ENCODE measurements around the gene CNTN5. TPM values are rescaled to one million over a fixed set of nuclear protein-coding genes. Genes with fewer than 3 reads are reported as not detected.

Gene CNTN5
- total RNA-seq, 1 donor: not detected

DNA sequence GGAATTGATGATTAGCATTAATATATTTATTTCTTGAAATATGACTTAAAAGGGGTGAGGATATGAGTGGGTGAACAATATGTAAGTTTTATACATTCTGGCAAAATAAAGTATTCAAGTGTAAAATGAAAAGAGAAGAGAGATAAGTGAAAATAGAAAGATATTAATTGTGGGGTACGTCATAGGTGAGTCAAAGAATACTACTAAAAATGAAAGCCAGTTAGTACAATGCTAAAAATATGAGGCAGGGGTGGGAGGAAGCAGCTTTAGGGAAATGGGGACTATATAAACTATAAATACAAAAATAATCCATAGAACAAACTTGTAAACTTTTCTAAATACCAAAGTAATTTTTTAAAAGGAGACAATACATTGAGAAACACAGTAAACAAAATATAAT, 661.4 kb downstream of the CNTN5 start:
- Histone ChIP-seq H3K27me3 (ENCODE audit: insufficient read depth, low read length) (no peaks in the 10 kb centered on the region), H3K9me3 (ENCODE audit: low read depth, low read length) (no peaks in the 10 kb centered on the region), H3K4me1 (ENCODE audit: insufficient read depth, low read length) (no peaks in the 10 kb centered on the region), H3K4me3 (ENCODE audit: low read length) (no peak overlapping the region)

DNA sequence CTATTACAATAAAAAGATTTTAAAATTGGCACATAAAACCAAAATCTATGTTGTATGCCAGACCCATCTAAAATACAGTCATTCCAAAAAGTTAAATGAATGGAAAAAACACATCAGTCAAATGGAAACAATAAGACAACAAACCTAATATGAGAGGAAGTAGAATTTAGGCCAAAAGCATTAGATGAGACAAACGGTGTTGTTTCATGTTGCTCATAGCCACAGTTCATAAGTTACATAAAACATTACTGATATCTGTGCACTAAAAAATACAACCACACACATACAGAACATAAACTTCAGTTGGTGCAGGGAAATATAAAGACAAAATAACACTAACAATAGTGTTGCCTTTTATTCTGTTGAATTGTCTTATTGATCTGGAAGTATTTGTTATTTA, 661.9 kb downstream of the CNTN5 start:
- no peaks in the 10 kb centered on the region for H3K9me3 ChIP-seq (ENCODE audit: low read depth, low read length)
- H3K27me3 ChIP-seq (ENCODE audit: insufficient read depth, low read length): no peaks in the 10 kb centered on the region
- no peak overlapping the region for H3K4me3 ChIP-seq (ENCODE audit: low read length)
- no peaks in the 10 kb centered on the region for H3K4me1 ChIP-seq (ENCODE audit: insufficient read depth, low read length)

DNA sequence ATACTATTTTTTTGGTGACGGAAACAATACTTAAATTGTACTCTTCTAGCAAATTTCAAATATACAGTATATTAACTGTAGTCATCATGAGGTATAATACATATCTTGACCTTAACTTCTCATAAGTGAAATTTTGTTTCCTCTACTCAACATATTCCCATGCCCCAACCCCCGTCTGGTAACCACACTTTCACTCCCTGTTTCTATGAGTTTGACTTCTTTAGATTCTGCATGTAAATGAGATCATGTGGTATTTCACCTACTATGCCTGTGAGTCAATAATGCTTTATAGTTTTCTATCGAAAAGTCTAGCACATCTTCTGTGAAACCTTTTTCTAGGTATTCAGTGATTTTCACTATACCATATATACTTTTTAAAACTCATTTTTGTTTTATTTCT, 663.2 kb downstream of the CNTN5 start:
- Histone ChIP-seq H3K4me1 (ENCODE audit: insufficient read depth, low read length) (no peaks in the 10 kb centered on the region), H3K9me3 (ENCODE audit: low read depth, low read length) (peaks cover 5% of the 10 kb centered on the region), H3K4me3 (ENCODE audit: low read length) (no peak overlapping the region)

DNA sequence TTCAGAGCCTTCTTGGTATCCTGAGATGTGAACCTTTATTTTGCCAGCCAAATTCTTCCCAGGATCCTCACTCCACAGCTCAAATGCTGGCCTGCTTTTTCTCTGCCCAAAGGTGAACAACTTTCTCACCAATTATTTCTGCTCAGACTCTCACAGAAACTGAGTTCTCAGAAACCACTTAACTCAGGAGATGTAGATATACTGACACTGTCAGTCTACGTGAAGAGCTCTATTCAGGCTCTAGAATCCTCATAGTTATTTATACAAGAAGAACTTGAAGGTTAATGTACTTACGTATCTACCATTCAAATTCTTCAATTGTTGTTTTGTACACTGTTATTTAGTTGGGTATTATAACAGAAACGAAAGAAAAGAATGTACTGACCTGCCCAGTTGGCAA, 666.1 kb downstream of the CNTN5 start:
- no peaks in the 10 kb centered on the region for H3K4me1 ChIP-seq (ENCODE audit: insufficient read depth, low read length)
- no peak overlapping the region for H3K4me3 ChIP-seq (ENCODE audit: low read length)
- no peaks in the 10 kb centered on the region for H3K27me3 ChIP-seq (ENCODE audit: insufficient read depth, low read length)
- H3K9me3 ChIP-seq (ENCODE audit: low read depth, low read length): peaks cover 8% of the 10 kb centered on the region

More for the DNA sequence above, 663.2 kb downstream of the CNTN5 start:
- H3K27me3 ChIP-seq (ENCODE audit: insufficient read depth, low read length): no peaks in the 10 kb centered on the region

DNA sequence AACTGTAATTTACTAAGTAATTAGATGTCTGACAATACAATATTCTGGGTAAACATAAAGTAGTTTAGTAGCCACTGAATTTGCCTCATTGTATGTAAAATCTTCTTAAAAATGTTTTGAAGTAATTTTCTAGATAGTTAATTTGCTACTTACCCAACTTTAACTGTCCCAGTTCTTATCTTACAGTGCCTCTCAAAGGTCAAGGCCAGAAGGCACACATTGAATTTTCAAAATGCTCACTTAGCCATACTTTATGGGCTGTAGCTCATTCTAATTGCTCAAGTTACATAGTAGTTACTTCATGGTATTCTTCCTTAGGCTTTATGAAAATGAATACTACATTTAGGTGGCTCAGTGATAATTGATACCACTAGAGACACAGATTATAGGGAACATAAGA, 666.6 kb downstream of the CNTN5 start:
- H3K4me1 ChIP-seq (ENCODE audit: insufficient read depth, low read length): no peaks in the 10 kb centered on the region
- H3K4me3 ChIP-seq (ENCODE audit: low read length): no peak overlapping the region
- H3K9me3 ChIP-seq (ENCODE audit: low read depth, low read length): peaks cover 13% of the 10 kb centered on the region
- no peaks in the 10 kb centered on the region for H3K27me3 ChIP-seq (ENCODE audit: insufficient read depth, low read length)

DNA sequence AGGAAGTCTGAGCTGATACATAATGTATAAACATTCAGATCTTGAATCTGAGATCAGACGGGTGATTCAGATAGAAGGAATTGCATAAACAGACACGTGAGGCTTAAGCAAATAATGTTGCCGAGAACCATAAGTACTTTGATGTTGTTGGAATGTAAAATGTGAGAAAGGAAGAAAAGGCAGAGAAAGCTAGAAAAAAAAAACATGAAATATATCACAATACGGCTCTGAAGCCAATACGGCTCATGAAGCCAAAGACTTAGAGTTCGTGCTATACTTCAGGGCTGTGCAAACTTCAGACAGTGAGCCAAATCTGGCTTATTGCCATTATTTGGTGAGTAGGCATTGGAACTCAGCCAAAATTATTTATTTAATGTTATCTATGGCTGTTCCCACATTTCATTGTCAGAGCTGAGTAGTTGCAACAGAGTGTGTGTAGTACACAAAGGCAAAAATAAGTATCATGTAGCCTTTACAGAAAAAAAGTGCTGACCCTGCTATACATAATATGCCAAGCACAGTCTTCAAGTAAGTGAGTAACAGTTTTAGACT, 673.3 kb downstream of the CNTN5 start:
- no peaks in the 10 kb centered on the region for H3K4me1 ChIP-seq (ENCODE audit: insufficient read depth, low read length)
- H3K4me3 ChIP-seq (ENCODE audit: low read length): no peak overlapping the region
- no peaks in the 10 kb centered on the region for H3K27me3 ChIP-seq (ENCODE audit: insufficient read depth, low read length)
- H3K9me3 ChIP-seq (ENCODE audit: low read depth, low read length): peaks cover 8% of the 10 kb centered on the region

DNA sequence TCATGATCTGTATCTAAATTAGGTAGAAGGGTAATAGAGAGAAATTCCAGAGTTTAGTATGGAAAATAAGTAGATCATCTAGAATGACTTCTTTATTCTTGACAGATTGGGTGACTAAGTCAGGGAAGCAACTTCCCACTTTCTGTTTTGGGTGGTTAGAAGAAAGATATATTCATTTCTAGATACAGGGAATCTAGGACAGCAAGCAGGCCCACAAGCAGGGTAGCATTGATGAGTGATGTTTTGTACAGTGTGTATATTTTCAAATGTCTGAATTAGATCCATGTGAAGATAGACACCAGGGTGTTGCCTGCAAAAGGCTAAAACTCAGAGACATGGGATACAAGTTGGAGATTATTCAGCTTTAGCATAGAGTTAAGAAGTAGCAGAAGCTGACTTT, 674.4 kb downstream of the CNTN5 start:
- peaks cover 8% of the 10 kb centered on the region for H3K9me3 ChIP-seq (ENCODE audit: low read depth, low read length)
- H3K4me3 ChIP-seq (ENCODE audit: low read length): no peak overlapping the region
- no peaks in the 10 kb centered on the region for H3K4me1 ChIP-seq (ENCODE audit: insufficient read depth, low read length)
- no peaks in the 10 kb centered on the region for H3K27me3 ChIP-seq (ENCODE audit: insufficient read depth, low read length)

DNA sequence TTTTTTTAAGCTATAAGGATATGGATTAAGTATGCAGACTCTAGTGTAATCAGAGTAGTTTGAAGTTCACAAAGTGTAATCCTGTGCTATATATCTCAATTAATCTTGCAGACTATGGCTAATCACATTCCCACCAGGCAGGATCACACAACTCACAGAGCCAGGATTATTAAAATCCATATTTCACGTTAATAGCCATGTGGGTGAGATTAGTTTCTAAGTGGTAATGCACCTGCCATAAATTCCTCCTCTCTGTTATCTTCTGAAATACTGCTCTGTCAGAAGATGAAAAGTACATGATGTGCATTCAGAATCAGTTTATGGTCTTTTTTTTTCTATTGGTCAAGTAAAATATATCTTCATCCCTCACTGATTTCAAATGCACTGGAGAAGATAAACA, 686.1 kb downstream of the CNTN5 start:
- Histone ChIP-seq H3K4me1 (ENCODE audit: insufficient read depth, low read length) (no peaks in the 10 kb centered on the region), H3K9me3 (ENCODE audit: low read depth, low read length) (no peaks in the 10 kb centered on the region), H3K27me3 (ENCODE audit: insufficient read depth, low read length) (no peaks in the 10 kb centered on the region), H3K4me3 (ENCODE audit: low read length) (no peak overlapping the region)

DNA sequence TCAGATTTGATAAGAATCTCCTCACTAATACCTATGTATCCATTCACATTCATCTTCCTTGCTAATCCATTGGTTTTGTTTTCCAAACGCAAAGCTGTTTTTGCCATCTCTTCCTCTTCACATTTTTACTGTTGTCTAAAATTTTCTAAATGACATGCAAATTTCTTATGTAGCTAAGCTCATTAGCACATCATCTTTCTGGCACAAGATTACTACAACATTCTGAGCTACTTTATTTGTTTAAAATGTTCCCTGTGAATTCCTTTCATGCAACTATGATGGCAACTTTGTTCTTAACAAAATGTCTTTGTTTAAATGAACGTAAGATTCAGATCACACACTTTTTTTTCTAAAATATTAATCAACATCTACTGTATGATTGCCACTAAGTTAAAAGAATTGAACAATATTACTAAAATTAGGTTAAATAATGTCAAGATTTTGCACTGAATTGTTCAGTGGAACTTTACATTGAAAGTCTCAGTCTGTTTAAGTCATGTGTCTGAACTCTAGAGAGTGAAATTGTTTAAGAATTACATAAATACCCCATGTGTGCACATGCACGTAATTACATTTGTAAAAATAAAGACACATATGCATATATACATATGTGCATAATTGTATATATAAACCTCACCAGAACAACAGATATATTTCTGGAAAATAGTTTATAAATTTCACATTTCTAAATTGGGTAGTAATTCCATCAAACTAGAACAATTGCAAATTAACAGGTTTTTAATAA, 688.4 kb downstream of the CNTN5 start:
- H3K4me3 ChIP-seq (ENCODE audit: low read length): no peak overlapping the region

DNA sequence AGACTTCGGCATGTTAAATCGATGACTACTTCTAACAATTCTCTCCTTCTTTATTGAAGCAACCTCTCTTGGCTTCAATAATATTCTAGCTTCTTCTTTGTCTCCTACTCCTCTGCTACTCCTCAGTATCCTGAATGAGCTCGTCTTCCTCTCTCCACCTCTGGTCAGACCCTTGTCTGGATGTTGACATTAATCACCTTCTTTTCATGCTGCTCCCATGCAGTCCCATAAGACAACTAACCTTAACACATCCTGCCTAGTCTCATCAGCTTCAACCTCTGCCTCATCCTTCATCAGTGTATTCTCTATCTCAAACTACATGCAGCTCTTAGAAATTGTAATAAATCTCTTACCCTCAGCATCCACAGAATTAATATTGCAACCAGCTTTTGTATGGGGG, 695.6 kb downstream of the CNTN5 start:
- Histone ChIP-seq H3K4me1 (ENCODE audit: insufficient read depth, low read length) (no peaks in the 10 kb centered on the region), H3K27me3 (ENCODE audit: insufficient read depth, low read length) (no peaks in the 10 kb centered on the region), H3K4me3 (ENCODE audit: low read length) (no peak overlapping the region), H3K9me3 (ENCODE audit: low read depth, low read length) (no peaks in the 10 kb centered on the region)

More for the DNA sequence above, 688.4 kb downstream of the CNTN5 start:
- Histone ChIP-seq H3K4me1 (ENCODE audit: insufficient read depth, low read length) (no peaks in the 10 kb centered on the region), H3K27me3 (ENCODE audit: insufficient read depth, low read length) (no peaks in the 10 kb centered on the region), H3K9me3 (ENCODE audit: low read depth, low read length) (no peaks in the 10 kb centered on the region)

DNA sequence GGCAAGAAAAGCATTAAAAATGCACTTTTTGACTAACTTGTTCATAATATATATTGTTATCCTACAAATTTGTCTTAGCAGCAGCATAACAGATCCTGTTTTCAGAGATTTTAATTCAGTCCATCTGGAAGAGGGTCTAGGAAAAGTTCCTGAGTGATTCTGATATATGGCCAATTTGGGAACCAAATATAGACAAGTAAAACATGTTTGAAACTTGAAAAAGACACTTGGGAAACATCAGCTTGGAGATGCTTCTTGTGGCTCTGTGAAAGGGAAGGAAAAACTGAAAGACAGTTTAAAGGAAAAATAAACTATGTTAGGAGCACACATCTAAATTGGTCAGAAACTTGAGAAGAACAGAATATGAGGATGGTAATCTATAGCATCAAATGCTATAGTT, 697.5 kb downstream of the CNTN5 start:
- H3K27me3 ChIP-seq (ENCODE audit: insufficient read depth, low read length): no peaks in the 10 kb centered on the region
- no peaks in the 10 kb centered on the region for H3K9me3 ChIP-seq (ENCODE audit: low read depth, low read length)
- H3K4me3 ChIP-seq (ENCODE audit: low read length): no peak overlapping the region
- H3K4me1 ChIP-seq (ENCODE audit: insufficient read depth, low read length): no peaks in the 10 kb centered on the region

DNA sequence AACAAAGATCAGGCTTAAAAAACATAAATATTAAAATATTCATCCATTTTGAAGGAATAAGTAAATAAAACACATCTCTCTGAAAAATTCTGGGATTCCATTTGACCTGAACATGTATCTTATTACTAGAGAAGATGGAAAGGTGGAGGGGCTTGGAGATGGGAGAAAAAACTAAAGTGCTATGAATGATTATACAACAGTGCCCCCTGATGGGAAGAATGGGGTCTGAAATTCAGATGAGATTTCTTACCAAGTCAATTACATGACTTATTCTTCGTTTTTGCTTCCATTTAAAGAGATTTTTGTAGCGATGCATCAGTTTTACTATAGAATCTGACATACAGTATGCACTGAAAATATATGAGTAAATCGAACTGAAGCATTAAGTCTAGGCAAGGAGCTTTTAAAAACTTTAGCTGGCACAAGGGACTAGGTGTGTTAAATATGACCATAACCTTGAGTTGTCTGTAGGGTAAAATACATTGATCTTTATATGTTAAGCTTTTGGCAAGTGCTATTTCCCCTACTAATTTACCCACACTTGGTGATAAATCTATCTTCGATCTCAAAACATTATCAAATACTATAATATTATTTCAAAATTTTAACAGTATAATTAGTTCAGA, 718.8 kb downstream of the CNTN5 start:
- H3K27me3 ChIP-seq (ENCODE audit: insufficient read depth, low read length): no peaks in the 10 kb centered on the region
- no peaks in the 10 kb centered on the region for H3K9me3 ChIP-seq (ENCODE audit: low read depth, low read length)
- no peaks in the 10 kb centered on the region for H3K4me1 ChIP-seq (ENCODE audit: insufficient read depth, low read length)
- H3K4me3 ChIP-seq (ENCODE audit: low read length): no peak overlapping the region

DNA sequence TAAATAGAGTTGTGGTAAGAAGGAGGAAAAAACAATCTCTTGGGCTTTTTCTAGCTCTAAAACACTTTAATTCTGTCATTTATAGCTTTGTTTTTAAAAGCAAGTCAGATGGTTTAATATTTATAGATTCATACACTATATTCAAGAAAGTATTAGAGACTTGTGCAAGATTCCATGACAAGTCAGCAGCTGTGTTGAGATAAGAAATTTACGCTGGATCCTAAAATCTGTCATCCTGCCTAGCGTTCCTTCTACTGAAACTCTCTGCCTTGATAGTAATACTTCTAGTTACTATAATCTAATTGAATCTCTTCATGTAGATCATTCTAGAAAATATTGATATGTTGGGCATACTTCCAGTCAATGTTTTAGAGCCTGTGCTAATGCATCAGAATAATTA, 721.8 kb downstream of the CNTN5 start:
- Histone ChIP-seq H3K4me3 (ENCODE audit: low read length) (no peak overlapping the region), H3K27me3 (ENCODE audit: insufficient read depth, low read length) (no peaks in the 10 kb centered on the region), H3K9me3 (ENCODE audit: low read depth, low read length) (no peaks in the 10 kb centered on the region), H3K4me1 (ENCODE audit: insufficient read depth, low read length) (no peaks in the 10 kb centered on the region)

DNA sequence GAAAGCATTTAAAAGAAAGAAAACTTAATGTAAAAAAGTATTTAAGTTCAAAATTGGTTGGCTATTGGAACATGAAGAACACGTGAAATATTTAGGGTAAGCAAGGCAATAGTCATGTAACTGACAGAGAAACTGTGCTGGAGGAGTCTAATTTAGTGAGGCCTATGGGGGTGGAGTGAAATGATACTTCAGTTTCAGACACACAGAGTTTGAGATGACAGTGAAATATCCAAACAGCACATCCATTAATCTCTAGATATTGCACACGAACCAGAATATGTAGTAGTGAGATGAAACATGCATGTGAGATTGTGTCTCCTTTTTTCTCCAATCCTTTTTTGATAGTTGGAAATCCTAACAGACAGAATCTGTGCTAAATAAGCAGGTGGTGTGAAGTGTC, 739.0 kb downstream of the CNTN5 start:
- Histone ChIP-seq H3K9me3 (ENCODE audit: low read depth, low read length) (no peaks in the 10 kb centered on the region), H3K27me3 (ENCODE audit: insufficient read depth, low read length) (no peaks in the 10 kb centered on the region), H3K4me3 (ENCODE audit: low read length) (no peak overlapping the region), H3K4me1 (ENCODE audit: insufficient read depth, low read length) (no peaks in the 10 kb centered on the region)

DNA sequence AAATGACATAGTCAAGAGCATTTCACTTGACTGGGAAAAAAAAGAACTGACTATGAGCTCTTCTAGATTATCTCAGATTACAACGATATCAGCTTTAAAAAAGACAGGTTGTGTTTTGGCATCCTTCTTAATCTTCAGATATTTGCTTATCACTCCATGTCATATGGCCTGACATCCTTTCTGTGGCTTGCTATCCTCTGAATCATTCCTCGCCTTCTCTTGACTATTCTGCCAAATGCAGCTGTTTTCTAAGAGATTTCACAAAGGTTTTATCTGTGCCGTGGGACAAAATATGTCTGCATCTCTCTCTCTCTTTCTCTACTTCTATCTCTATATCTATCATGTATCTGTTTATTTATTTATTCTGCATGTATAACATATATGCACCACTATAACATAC, 746.1 kb downstream of the CNTN5 start:
- Histone ChIP-seq H3K4me3 (ENCODE audit: low read length) (no peak overlapping the region), H3K9me3 (ENCODE audit: low read depth, low read length) (no peaks in the 10 kb centered on the region), H3K4me1 (ENCODE audit: insufficient read depth, low read length) (no peaks in the 10 kb centered on the region), H3K27me3 (ENCODE audit: insufficient read depth, low read length) (no peaks in the 10 kb centered on the region)

DNA sequence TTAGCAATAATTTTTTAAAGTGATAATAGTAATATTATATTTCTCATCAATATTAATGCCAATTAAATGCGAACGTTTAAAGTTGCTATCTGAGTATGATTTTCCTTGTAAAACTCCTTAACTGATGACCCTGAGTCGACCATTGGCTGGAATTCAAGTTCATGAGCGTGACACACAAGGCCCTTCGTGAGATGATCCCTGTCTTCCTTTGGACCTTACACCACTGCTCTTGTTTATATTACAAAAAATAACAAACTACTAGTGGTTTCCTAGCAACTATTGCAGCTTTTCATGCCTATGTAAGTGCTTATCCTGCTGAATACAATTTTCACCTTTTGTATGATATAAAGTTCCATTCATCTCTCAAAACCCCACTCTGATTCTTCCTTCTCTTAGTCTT, 752.9 kb downstream of the CNTN5 start:
- Histone ChIP-seq H3K9me3 (ENCODE audit: low read depth, low read length) (no peaks in the 10 kb centered on the region), H3K4me3 (ENCODE audit: low read length) (no peak overlapping the region)

More for the DNA sequence above, 752.9 kb downstream of the CNTN5 start:
- no peaks in the 10 kb centered on the region for H3K4me1 ChIP-seq (ENCODE audit: insufficient read depth, low read length)
- H3K27me3 ChIP-seq (ENCODE audit: insufficient read depth, low read length): no peaks in the 10 kb centered on the region
